Measurements from ENCODE around the gene NPTX2.

DNA sequence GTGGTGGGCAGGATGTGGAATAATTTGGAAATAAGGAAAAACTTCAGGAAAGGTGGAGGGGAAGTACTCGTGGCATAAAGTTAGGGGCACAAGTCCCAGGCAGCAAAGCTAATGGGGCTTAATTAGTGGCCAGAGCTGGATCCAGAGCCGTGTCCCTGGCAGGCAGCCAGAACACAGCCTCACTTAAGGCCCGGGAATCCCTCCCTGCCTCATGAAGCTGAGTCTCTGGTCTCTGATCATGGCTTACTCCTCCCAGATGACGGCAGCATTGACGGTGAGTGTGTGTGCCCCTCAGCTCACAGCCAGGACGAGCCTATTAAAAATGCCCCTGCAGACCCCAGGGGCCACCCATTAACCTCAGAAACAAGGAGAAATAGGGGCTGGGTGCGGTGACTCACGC, 48.2 kb upstream of the NPTX2 start:
- TF ChIP-seq, protein P1, sequence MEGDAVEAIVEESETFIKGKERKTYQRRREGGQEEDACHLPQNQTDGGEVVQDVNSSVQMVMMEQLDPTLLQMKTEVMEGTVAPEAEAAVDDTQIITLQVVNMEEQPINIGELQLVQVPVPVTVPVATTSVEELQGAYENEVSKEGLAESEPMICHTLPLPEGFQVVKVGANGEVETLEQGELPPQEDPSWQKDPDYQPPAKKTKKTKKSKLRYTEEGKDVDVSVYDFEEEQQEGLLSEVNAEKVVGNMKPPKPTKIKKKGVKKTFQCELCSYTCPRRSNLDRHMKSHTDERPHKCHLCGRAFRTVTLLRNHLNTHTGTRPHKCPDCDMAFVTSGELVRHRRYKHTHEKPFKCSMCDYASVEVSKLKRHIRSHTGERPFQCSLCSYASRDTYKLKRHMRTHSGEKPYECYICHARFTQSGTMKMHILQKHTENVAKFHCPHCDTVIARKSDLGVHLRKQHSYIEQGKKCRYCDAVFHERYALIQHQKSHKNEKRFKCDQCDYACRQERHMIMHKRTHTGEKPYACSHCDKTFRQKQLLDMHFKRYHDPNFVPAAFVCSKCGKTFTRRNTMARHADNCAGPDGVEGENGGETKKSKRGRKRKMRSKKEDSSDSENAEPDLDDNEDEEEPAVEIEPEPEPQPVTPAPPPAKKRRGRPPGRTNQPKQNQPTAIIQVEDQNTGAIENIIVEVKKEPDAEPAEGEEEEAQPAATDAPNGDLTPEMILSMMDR (IDR thresholded peaks at IDR 0.05; ENCODE audit: low read depth, low read length), result no peak
- no peak for TF ChIP-seq EZH2phosphoT487 (IDR thresholded peaks at IDR 0.05; ENCODE audit: low read depth)
